SH-SY5Y (cell line): ENCODE data around the gene DDAH2.

Source experiments
- GATA2 ChIP-seq: IDR thresholded peaks from 2 replicates; pipeline ENCODE4 v1.6.1; 2011; ENCODE audit warnings: mild to moderate bottlenecking, low read depth, low read length
- GATA3 ChIP-seq: IDR thresholded peaks from 2 replicates; pipeline ENCODE4 v1.6.1; 2011; ENCODE audit warnings: low read depth, mild to moderate bottlenecking, low read length, moderate library complexity

GRCh38 chr6:31765559-31765909 lies 36.4 kb upstream of the DDAH2 start:
- no peak for TF ChIP-seq GATA3
- no peak for TF ChIP-seq GATA2
